GM12891 (cell line): ENCODE results near the gene IRX2.

Experiments
- PAX5 ChIP-seq: IDR thresholded peaks from 2 replicates; pipeline ENCODE4 v1.6.1; 2011; ENCODE audit warnings: low read length, moderate library complexity, mild to moderate bottlenecking; ENCODE audit not compliant: insufficient read depth, severe bottlenecking
- POLR2A ChIP-seq: IDR thresholded peaks from 2 replicates; pipeline ENCODE4 v1.6.1; 2011; ENCODE audit warnings: low read depth, low read length, control low read depth
- POLR2AphosphoS5 ChIP-seq: IDR thresholded peaks from 2 replicates; pipeline ENCODE4 v1.6.1; 2011; ENCODE audit warnings: low read depth, low read length, control low read depth
- TAF1 ChIP-seq: IDR thresholded peaks from 2 replicates; pipeline ENCODE4 v1.6.1; 2011; ENCODE audit warnings: low read depth, low read length, control low read depth

GRCh38 chr5:2759696-2760461 lies 8.4 kb upstream of the IRX2 start:
- no peak for TF ChIP-seq POLR2AphosphoS5
- TF ChIP-seq TAF1: no peak
- no peak for TF ChIP-seq POLR2A
- TF ChIP-seq PAX5: no peak
